Measurements from ENCODE around the gene CATSPER3. TPM values are rescaled to one million over a fixed set of nuclear protein-coding genes. Genes with fewer than 3 reads are reported as not detected.

The CATSPER3 gene
- total RNA-seq, 1 experiment from 2014 or later: 1.1 TPM

- in situ Hi-C loops (cut with HindIII; ENCODE audit: low pct_unique_long_range_greater_than_20kb, low sequenced_read_pairs): no loop called here
Measured at GRCh38 chr5:135025730-135026644, 58.3 kb downstream of the CATSPER3 start.

GRCh38 chr5:135026645-135027265, 59.0 kb downstream of the CATSPER3 start:
- DNase-seq (ENCODE audit: low read depth): no peak
- in situ Hi-C loops (cut with HindIII; ENCODE audit: low pct_unique_long_range_greater_than_20kb, low sequenced_read_pairs): no loop called here

More at GRCh38 chr5:135025730-135026644, 58.3 kb downstream of the CATSPER3 start:
- DNase-seq (ENCODE audit: low read depth): no peak

GRCh38 chr5:135027266-135027696, 59.6 kb downstream of the CATSPER3 start:
- DNase-seq (ENCODE audit: low read depth): no peak
- in situ Hi-C loops (cut with HindIII; ENCODE audit: low pct_unique_long_range_greater_than_20kb, low sequenced_read_pairs): no loop called here

- DNase-seq (ENCODE audit: low read depth): no peak
- in situ Hi-C loops (cut with HindIII; ENCODE audit: low pct_unique_long_range_greater_than_20kb, low sequenced_read_pairs): no loop called here
Measured at GRCh38 chr5:135027697-135028615, 60.2 kb downstream of the CATSPER3 start.

- in situ Hi-C loops (cut with HindIII; ENCODE audit: low pct_unique_long_range_greater_than_20kb, low sequenced_read_pairs): no loop called here
Measured at GRCh38 chr5:135028791-135029476, 61.2 kb downstream of the CATSPER3 start.

GRCh38 chr5:135029477-135030122, 61.9 kb downstream of the CATSPER3 start:
- in situ Hi-C loops (cut with HindIII; ENCODE audit: low pct_unique_long_range_greater_than_20kb, low sequenced_read_pairs): no loop called here

More at GRCh38 chr5:135028791-135029476, 61.2 kb downstream of the CATSPER3 start:
- no peak for DNase-seq (ENCODE audit: low read depth)

GRCh38 chr5:135030123-135030955, 62.6 kb downstream of the CATSPER3 start:
- in situ Hi-C loops (cut with HindIII; ENCODE audit: low pct_unique_long_range_greater_than_20kb, low sequenced_read_pairs): no loop called here
- DNase-seq (ENCODE audit: low read depth): no peak

More at GRCh38 chr5:135029477-135030122, 61.9 kb downstream of the CATSPER3 start:
- no peak for DNase-seq (ENCODE audit: low read depth)

- in situ Hi-C loops (cut with HindIII; ENCODE audit: low pct_unique_long_range_greater_than_20kb, low sequenced_read_pairs): no loop called here
Measured at GRCh38 chr5:135030956-135031812, 63.5 kb downstream of the CATSPER3 start.

GRCh38 chr5:135031813-135032694, 64.3 kb downstream of the CATSPER3 start:
- no peak for DNase-seq (ENCODE audit: low read depth)
- in situ Hi-C loops (cut with HindIII; ENCODE audit: low pct_unique_long_range_greater_than_20kb, low sequenced_read_pairs): no loop called here

More at GRCh38 chr5:135030956-135031812, 63.5 kb downstream of the CATSPER3 start:
- DNase-seq (ENCODE audit: low read depth): no peak

- no peak for DNase-seq (ENCODE audit: low read depth)
- in situ Hi-C loops (cut with HindIII; ENCODE audit: low pct_unique_long_range_greater_than_20kb, low sequenced_read_pairs): no loop called here
Measured at GRCh38 chr5:135032695-135032998, 64.9 kb downstream of the CATSPER3 start.

GRCh38 chr5:135032999-135033861, 65.5 kb downstream of the CATSPER3 start:
- in situ Hi-C loops (cut with HindIII; ENCODE audit: low pct_unique_long_range_greater_than_20kb, low sequenced_read_pairs): no loop called here
- DNase-seq (ENCODE audit: low read depth): peak; percentile 29

GRCh38 chr5:135033901-135034235, 66.2 kb downstream of the CATSPER3 start, which contains the start of gene PITX1:
Gene PITX1, minus strand, starts transcription at chr5:135034228. Its CDS starts 347 bp downstream, at chr5:135033881.
- peak; percentile 26 for DNase-seq (ENCODE audit: low read depth)
- in situ Hi-C loops (cut with HindIII; ENCODE audit: low pct_unique_long_range_greater_than_20kb, low sequenced_read_pairs): no loop called here

GRCh38 chr5:135034236-135034962, 66.7 kb downstream of the CATSPER3 start:
- in situ Hi-C loops (cut with HindIII; ENCODE audit: low pct_unique_long_range_greater_than_20kb, low sequenced_read_pairs): no loop called here
- DNase-seq (ENCODE audit: low read depth): peak; percentile 21

Data from Caki2 (cell line).